Peyer's patch (tissue), 4 donors: Measurements from ENCODE around the gene TST. TPM values are rescaled to one million over a fixed set of nuclear protein-coding genes. Genes with fewer than 3 reads are reported as not detected.

Experiments used
- DNase-seq, 3 donors: peaks; one replicate each; pipeline ENCODE4 v3.0.0-alpha.2; 2017 to 2019
- H3K27ac ChIP-seq, 4 donors: fragments of 200-600 bp; sonication (generic); one replicate each; pipeline ENCODE4 v1.5.1; 2016 to 2019
- H3K27me3 ChIP-seq, 2 donors: fragments of 200-600 bp; sonication (generic); one replicate each; pipeline ENCODE4 v1.5.1; 2019
- H3K36me3 ChIP-seq, 3 donors: fragments of 200-600 bp; sonication (generic); one replicate each; pipeline ENCODE4 v1.5.1; 2016 to 2019
- H3K4me1 ChIP-seq, 4 donors: fragments of 200-600 bp; sonication (generic); one replicate each; pipeline ENCODE4 v1.5.1; 2016 to 2019
- H3K4me3 ChIP-seq, 4 donors: fragments of 200-600 bp; sonication (generic); 1 replicate in 3 of 4; 2 replicates in 1 of 4; pipeline ENCODE4 v1.5.1; 2016 to 2019; ENCODE audit warnings: mild to moderate bottlenecking in 1 of 4
- H3K9me3 ChIP-seq, 4 donors: fragments of 200-600 bp; sonication (generic); one replicate each; pipeline ENCODE4 v1.5.1; 2016 to 2019; ENCODE audit warnings: mild to moderate bottlenecking in 1 of 4
- POLR2A ChIP-seq, 2 donors: fragments of 450-650 bp; IDR thresholded peaks; one replicate each; pipeline ENCODE4 v1.5.1; 2017; ENCODE audit warnings: antibody characterized with exemption in 2 of 2, mild to moderate bottlenecking in 2 of 2, moderate library complexity in 2 of 2
- total RNA-seq, 4 donors: library from RNA; depleted of rRNA; stranded (reverse); fragments of >200 nt; gene quantifications; one replicate each; pipeline ENCODE4 v1.1.0, GENCODE V29; 2016
- TF ChIP-seq, protein P1 (sequence below), 6 experiments: fragments of 450-650 bp in 4 of 6; fragments of 200-600 bp in 2 of 6; sonication (generic) in 1 of 6; IDR thresholded peaks; one replicate each; pipeline ENCODE4 v1.5.1; 2017 to 2019; ENCODE audit warnings: antibody characterized with exemption in 6 of 6, mild to moderate bottlenecking in 3 of 6, moderate library complexity in 1 of 6

The TST gene
- total RNA-seq, 4 donors from 2014 or later, result 93.3 to 485 (median 249) TPM

DNA sequence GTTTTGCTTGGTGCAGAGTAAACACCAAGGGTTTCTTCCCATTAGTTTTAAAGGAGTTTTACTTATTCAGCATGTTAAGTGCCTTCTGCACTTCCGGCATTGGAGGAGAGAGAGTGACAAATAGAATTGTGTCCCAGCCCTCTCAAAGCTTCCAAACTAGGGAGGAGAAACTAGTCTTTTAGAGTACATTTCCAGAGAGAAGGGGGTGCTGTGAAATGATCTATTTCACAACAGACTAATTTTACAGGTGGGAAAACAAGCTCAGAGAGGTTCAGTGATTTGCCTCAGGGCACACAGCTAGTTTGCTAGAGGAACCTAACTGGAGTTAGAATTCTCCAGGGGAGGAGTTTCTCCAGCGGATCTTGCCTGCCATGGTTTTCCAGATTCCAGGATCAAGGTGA lies 12.9 kb upstream of the TST start:
- peak overlapping the region in 3 of 4 donors; percentile 51 to 86 (median 84) for H3K27ac ChIP-seq
- no peak for TF ChIP-seq POLR2A (IDR thresholded peaks at IDR 0.05)
- TF ChIP-seq, protein P1, sequence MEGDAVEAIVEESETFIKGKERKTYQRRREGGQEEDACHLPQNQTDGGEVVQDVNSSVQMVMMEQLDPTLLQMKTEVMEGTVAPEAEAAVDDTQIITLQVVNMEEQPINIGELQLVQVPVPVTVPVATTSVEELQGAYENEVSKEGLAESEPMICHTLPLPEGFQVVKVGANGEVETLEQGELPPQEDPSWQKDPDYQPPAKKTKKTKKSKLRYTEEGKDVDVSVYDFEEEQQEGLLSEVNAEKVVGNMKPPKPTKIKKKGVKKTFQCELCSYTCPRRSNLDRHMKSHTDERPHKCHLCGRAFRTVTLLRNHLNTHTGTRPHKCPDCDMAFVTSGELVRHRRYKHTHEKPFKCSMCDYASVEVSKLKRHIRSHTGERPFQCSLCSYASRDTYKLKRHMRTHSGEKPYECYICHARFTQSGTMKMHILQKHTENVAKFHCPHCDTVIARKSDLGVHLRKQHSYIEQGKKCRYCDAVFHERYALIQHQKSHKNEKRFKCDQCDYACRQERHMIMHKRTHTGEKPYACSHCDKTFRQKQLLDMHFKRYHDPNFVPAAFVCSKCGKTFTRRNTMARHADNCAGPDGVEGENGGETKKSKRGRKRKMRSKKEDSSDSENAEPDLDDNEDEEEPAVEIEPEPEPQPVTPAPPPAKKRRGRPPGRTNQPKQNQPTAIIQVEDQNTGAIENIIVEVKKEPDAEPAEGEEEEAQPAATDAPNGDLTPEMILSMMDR (IDR thresholded peaks at IDR 0.05), result no peak

DNA sequence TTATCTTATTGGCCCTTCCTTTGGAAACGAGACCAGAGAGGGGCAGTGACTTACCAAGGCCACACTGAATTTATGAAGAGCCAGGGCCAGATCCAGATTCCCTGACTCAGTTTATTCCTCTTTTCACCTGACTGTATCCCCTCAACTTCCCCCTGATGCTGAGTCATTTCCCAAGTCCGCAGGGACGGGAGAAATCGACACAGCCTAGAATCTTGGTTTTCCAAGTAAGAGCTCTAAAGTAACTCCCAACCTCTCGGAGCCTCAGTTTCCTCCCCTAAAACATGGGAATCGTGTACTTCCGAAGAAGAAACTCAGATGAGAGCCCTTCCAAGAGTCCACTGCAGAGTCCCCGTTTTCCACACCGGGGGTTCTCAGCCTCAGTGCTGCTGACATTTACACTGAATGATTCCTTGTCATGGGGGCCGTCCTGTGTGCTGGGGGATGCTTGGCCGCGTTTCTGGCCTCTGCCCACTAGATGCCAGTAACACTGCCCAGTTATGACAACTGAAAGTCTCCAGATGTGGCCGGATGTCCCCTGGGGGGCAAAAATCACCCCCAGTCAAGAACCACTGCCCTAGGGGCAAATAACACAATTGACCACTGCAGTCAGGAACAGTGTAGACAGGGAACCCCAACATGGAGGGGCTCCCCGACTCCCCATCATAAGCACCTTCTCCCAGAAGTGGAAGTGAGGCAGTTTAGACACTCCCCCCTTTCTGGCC lies 11.5 kb upstream of the TST start:
- H3K9me3 ChIP-seq, result no peaks in the 10 kb centered on the region
- H3K27ac ChIP-seq, result peak overlapping the region in 2 of 4 donors; percentile 84 to 86
- peak in 1 of 3 donors; percentile 37 for DNase-seq
- H3K36me3 ChIP-seq, result peaks cover 0 to 44% (median 0%) of the 10 kb centered on the region in 3 donors
- H3K4me3 ChIP-seq, result no peak overlapping the region
- peaks cover 0 to 57% (median 2%) of the 10 kb centered on the region in 4 donors for H3K4me1 ChIP-seq
- no peaks in the 10 kb centered on the region for H3K27me3 ChIP-seq
- TF ChIP-seq POLR2A (IDR thresholded peaks at IDR 0.05), result no peak
- TF ChIP-seq, protein P1 (IDR thresholded peaks at IDR 0.05), result no peak

More for the DNA sequence above, 12.9 kb upstream of the TST start:
- Histone ChIP-seq H3K36me3 (peaks cover 0 to 34% (median 0%) of the 10 kb centered on the region in 3 donors), H3K27me3 (no peaks in the 10 kb centered on the region), H3K9me3 (no peaks in the 10 kb centered on the region), H3K4me3 (peak overlapping the region in 2 of 4 donors; percentile 27 to 36), H3K4me1 (peaks cover 0 to 45% (median 2%) of the 10 kb centered on the region in 4 donors)
- no peak for DNase-seq

DNA sequence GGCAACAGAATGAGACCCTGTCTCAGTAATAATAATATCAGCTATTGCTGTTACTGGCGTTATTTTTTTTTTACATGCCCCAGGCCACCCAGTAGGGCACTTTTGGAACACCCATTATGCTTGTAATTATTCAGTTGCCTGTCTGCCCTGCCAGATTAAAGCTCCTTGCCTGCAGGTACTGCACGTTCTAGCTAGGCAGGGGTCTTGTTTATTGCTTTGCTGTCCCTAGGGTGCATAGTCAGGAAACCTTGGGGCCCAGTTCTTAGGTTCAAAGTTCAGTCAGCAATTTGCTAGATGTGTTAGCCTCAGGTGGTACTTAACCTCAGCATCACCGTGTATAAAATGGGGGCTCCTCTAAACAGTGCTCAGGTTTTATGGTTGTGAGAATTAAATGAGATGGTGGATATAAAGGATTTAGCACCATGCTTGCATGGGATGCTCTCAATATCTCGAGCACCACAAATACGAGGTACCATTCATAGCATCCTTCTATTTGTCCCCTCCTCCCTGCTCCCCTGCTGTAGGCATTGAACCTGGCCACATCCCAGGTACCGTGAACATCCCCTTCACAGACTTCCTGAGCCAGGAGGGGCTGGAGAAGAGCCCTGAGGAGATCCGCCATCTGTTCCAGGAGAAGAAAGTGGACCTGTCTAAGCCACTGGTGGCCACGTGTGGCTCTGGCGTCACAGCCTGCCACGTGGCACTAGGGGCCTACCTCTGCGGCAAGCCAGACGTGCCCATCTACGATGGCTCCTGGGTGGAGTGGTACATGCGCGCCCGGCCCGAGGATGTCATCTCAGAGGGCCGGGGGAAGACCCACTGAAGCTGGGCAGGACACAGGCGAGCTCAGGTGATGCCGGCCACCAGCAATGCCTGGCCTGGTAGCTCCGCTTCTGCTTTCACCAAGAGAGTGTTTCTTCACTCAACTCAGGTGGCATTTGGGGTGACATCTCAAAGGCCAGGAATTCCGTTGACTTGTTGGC lies 9.7 kb upstream of the TST start:
- Histone ChIP-seq H3K4me1 (peaks cover 0 to 57% (median 2%) of the 10 kb centered on the region in 4 donors), H3K9me3 (no peaks in the 10 kb centered on the region), H3K27me3 (no peaks in the 10 kb centered on the region), H3K4me3 (no peak overlapping the region), H3K36me3 (peaks cover 0 to 51% (median 0%) of the 10 kb centered on the region in 3 donors), H3K27ac (no peak overlapping the region)
- DNase-seq, result peak in 1 of 3 donors; percentile 45
- TF ChIP-seq, protein P1 (IDR thresholded peaks at IDR 0.05), result no peak
- TF ChIP-seq POLR2A (IDR thresholded peaks at IDR 0.05), result no peak

DNA sequence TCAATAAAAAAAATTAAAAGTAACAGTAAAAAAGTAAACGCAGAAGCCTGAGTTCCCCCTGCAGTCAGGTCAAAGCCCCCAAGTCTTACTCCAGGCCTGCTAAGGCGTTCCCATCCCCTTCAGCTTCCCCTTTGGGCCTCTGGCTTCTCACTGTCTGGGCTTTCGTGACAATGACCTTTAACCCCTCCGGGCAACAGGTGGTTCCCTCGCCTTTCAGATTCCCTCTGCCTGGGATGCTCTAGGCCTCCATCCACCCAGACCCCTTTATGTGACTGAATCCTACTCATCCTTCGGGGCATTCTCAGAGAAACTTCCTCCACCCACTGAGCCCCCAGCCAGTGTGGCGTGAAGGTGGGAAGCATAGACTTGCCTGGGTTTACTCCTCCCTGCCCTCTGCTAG lies 8.3 kb upstream of the TST start:
- Histone ChIP-seq H3K27me3 (no peaks in the 10 kb centered on the region), H3K4me3 (no peak overlapping the region), H3K27ac (peak overlapping the region in 1 of 4 donors; percentile 37), H3K9me3 (no peaks in the 10 kb centered on the region), H3K36me3 (peaks cover 0 to 51% (median 0%) of the 10 kb centered on the region in 3 donors), H3K4me1 (peaks cover 0 to 53% (median 0%) of the 10 kb centered on the region in 4 donors)
- DNase-seq, result peak in 1 of 3 donors; percentile 39
- TF ChIP-seq, protein P1 (IDR thresholded peaks at IDR 0.05), result no peak
- TF ChIP-seq POLR2A (IDR thresholded peaks at IDR 0.05), result no peak

DNA sequence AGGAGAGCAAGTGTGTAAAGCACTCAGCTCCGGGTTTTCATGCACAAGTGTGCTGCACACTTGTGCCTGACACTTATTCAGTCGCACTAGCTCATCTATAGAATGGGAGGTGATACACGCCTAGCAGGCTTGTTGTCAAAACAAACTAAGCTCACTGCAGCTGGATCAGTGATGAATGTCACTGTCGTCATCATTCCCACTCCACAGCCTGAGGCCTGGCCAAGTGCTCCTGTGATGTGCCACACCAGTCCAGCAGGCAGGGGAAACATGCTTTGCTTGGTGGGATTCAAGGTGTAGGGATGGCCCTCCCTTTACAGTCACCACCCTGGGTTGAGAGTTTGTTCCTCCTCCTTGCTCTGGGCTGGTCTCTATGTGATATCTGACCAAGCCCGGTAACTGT lies 7.1 kb upstream of the TST start:
- H3K27ac ChIP-seq, result peak overlapping the region in 1 of 4 donors; percentile 99

More for the DNA sequence above, 7.1 kb upstream of the TST start:
- H3K36me3 ChIP-seq, result peaks cover 0 to 51% (median 0%) of the 10 kb centered on the region in 3 donors
- no peak for TF ChIP-seq POLR2A (IDR thresholded peaks at IDR 0.05)
- TF ChIP-seq, protein P1 (IDR thresholded peaks at IDR 0.05), result no peak
- DNase-seq, result peak in 1 of 3 donors; percentile 44
- H3K27me3 ChIP-seq, result no peaks in the 10 kb centered on the region
- peaks cover 0 to 54% (median 1%) of the 10 kb centered on the region in 4 donors for H3K4me1 ChIP-seq
- peak overlapping the region in 2 of 4 donors; percentile 55 to 57 for H3K4me3 ChIP-seq
- no peaks in the 10 kb centered on the region for H3K9me3 ChIP-seq
